ENCODE measurements around the gene SRD5A1. TPM values are rescaled to one million over a fixed set of nuclear protein-coding genes. Genes with fewer than 3 reads are reported as not detected.
"Not testable (repeated sequence)": the region's sequence is repeated elsewhere in the genome, so short reads cannot be mapped to it uniquely, and the experiment has no call there.

Gene SRD5A1
- total RNA-seq, 1 experiment from 2014 or later: 52.3 TPM

DNA sequence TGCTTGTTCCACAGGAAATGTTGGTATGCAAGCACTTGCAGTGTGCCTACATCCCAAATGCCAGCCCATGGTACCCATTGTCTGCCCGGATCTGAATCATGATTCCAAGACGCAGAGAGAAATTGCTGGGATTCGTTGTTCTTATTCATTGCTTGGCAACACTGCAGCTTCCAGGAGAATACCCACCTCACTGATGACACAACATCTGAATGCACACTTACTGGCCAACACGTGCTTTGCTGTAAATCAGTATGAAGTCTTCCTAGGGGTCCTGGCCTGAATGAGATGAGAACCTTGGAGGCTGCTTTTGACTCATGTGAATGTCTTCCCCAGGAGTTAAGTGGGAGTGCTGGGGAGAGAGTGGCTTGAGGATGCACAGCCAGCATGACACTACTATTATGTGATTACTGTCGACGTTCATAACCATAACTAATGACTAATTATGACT is 11.6 kb downstream of the SRD5A1 start:
- Histone ChIP-seq H2AFZ (no peak overlapping the region), H3K27ac (no peak overlapping the region), H3K9me3 (ENCODE audit: insufficient read depth, low read depth) (no peaks in the 10 kb centered on the region), H3K4me2 (no peak overlapping the region), H3K4me1 (replicated peaks; ENCODE audit: insufficient read depth) (no peaks in the 10 kb centered on the region), H3K4me3 (no peak overlapping the region), H3K9me2 (ENCODE audit: insufficient read depth) (no peaks in the 10 kb centered on the region), H3F3A (ENCODE audit: insufficient read depth, low read depth) (no peaks in the 10 kb centered on the region), H3K27me3 (ENCODE audit: insufficient read depth, low read depth) (no peaks in the 10 kb centered on the region), H4K20me1 (ENCODE audit: insufficient read depth) (peaks cover 10% of the 10 kb centered on the region; the same call in 1 of the 2 replicates), H3K79me2 (ENCODE audit: low read depth) (peaks cover 20% of the 10 kb centered on the region), H3K36me3 (ENCODE audit: low read depth) (0 out of 2 replicates have a peak, but pooled peaks cover 4% of the 10 kb centered on the region)
- CTCF ChIA-PET: no interaction called here
- intact Hi-C loops (cut with micrococcal nuclease; ENCODE audit: unreplicated experiment): no loop called here
- POLR2A ChIA-PET (ENCODE audit: unreplicated experiment): no interaction called here
- TF ChIP-seq EZH2 (IDR thresholded peaks at IDR 0.05; ENCODE audit: low read depth): no peak
- TF ChIP-seq, protein P1, sequence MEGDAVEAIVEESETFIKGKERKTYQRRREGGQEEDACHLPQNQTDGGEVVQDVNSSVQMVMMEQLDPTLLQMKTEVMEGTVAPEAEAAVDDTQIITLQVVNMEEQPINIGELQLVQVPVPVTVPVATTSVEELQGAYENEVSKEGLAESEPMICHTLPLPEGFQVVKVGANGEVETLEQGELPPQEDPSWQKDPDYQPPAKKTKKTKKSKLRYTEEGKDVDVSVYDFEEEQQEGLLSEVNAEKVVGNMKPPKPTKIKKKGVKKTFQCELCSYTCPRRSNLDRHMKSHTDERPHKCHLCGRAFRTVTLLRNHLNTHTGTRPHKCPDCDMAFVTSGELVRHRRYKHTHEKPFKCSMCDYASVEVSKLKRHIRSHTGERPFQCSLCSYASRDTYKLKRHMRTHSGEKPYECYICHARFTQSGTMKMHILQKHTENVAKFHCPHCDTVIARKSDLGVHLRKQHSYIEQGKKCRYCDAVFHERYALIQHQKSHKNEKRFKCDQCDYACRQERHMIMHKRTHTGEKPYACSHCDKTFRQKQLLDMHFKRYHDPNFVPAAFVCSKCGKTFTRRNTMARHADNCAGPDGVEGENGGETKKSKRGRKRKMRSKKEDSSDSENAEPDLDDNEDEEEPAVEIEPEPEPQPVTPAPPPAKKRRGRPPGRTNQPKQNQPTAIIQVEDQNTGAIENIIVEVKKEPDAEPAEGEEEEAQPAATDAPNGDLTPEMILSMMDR (conservative IDR thresholded peaks at IDR 0.05): no peak
- no peak for DNase-seq
- no TSS peak for BruUV-seq (replicated peaks)

- H3K4me1 ChIP-seq (replicated peaks; ENCODE audit: insufficient read depth); BruUV-seq (replicated peaks); H3K4me3 ChIP-seq; H3K4me2 ChIP-seq; DNase-seq; H3K27me3 ChIP-seq (ENCODE audit: insufficient read depth, low read depth); POLR2A ChIA-PET (ENCODE audit: unreplicated experiment); H3K36me3 ChIP-seq (ENCODE audit: low read depth); H3K9me2 ChIP-seq (ENCODE audit: insufficient read depth); H3F3A ChIP-seq (ENCODE audit: insufficient read depth, low read depth); H3K9me3 ChIP-seq (ENCODE audit: insufficient read depth, low read depth); intact Hi-C loops (cut with micrococcal nuclease; ENCODE audit: unreplicated experiment); H3K27ac ChIP-seq; H2AFZ ChIP-seq: not testable (repeated sequence)
- H4K20me1 ChIP-seq (ENCODE audit: insufficient read depth): peaks cover 14% of the 10 kb centered on the region; the same call in 1 of the 2 replicates
- peaks cover 25% of the 10 kb centered on the region for H3K79me2 ChIP-seq (ENCODE audit: low read depth)
- CTCF ChIA-PET: interaction anchor here (0.7 kb wide), 1 partner anchor 12 kb away, joined by 3 read pairs; no protein-coding TSS in a partner anchor
Observed at GRCh38 chr5:6645571-6646362, 12.5 kb downstream of the SRD5A1 start.

GRCh38 chr5:6649186-6649585 is 15.9 kb downstream of the SRD5A1 start:
- CTCF ChIA-PET: no interaction called here
- Histone ChIP-seq H3K4me3 (no peak overlapping the region), H4K20me1 (ENCODE audit: insufficient read depth) (peaks cover 14% of the 10 kb centered on the region; the same call in 1 of the 2 replicates), H3K9me2 (ENCODE audit: insufficient read depth) (no peaks in the 10 kb centered on the region), H3K27ac (no peak overlapping the region), H2AFZ (no peak overlapping the region), H3K36me3 (ENCODE audit: low read depth) (peaks cover 6% of the 10 kb centered on the region; the same call in 1 of the 2 replicates), H3K9me3 (ENCODE audit: insufficient read depth, low read depth) (no peaks in the 10 kb centered on the region), H3K27me3 (ENCODE audit: insufficient read depth, low read depth) (no peaks in the 10 kb centered on the region), H3F3A (ENCODE audit: insufficient read depth, low read depth) (no peaks in the 10 kb centered on the region), H3K4me1 (replicated peaks; ENCODE audit: insufficient read depth) (no peaks in the 10 kb centered on the region), H3K4me2 (no peak overlapping the region), H3K79me2 (ENCODE audit: low read depth) (peaks cover 25% of the 10 kb centered on the region)
- POLR2A ChIA-PET (ENCODE audit: unreplicated experiment): no interaction called here
- no TSS peak for BruUV-seq (replicated peaks)
- no peak for DNase-seq
- intact Hi-C loops (cut with micrococcal nuclease; ENCODE audit: unreplicated experiment): no loop called here
- no peak for TF ChIP-seq EZH2 (IDR thresholded peaks at IDR 0.05; ENCODE audit: low read depth)
- TF ChIP-seq, protein P1 (conservative IDR thresholded peaks at IDR 0.05): no peak
